Endodermal cell (in vitro differentiated cells): Measurements from ENCODE around the gene HNRNPD. TPM values are rescaled to one million over a fixed set of nuclear protein-coding genes. Genes with fewer than 3 reads are reported as not detected.

Experiments
- DNase-seq: peaks from one replicate; pipeline ENCODE4 v3.0.0-alpha.2; 2017
- H3K27ac ChIP-seq: 2 replicates; pipeline ENCODE4 v1.5.1; 2013; ENCODE audit warnings: mild to moderate bottlenecking, low read depth, low read length, moderate library complexity
- H3K27me3 ChIP-seq: 2 replicates; pipeline ENCODE4 v1.6.1; 2013; ENCODE audit warnings: mild to moderate bottlenecking, low read length, moderate library complexity; ENCODE audit not compliant: insufficient read depth, control insufficient read depth, poor library complexity, severe bottlenecking
- H3K36me3 ChIP-seq: 2 replicates; pipeline ENCODE4 v1.7.0; 2013; ENCODE audit warnings: mild to moderate bottlenecking, low read length, moderate library complexity; ENCODE audit not compliant: control insufficient read depth, insufficient read depth
- H3K4me1 ChIP-seq: one replicate; pipeline ENCODE4 v1.7.0; 2013; ENCODE audit warnings: low read length; ENCODE audit not compliant: control insufficient read depth, insufficient read depth
- H3K4me3 ChIP-seq: 2 replicates; pipeline ENCODE4 v1.5.1; 2013; ENCODE audit warnings: mild to moderate bottlenecking, low read length, moderate library complexity
- H3K9ac ChIP-seq: 2 replicates; pipeline ENCODE4 v1.6.1; 2013; ENCODE audit warnings: mild to moderate bottlenecking, low read length, moderate library complexity; ENCODE audit not compliant: poor library complexity, severe bottlenecking; ENCODE audit errors: extremely low read depth
- H3K9me3 ChIP-seq: 2 replicates; pipeline ENCODE4 v1.6.1; 2013; ENCODE audit warnings: mild to moderate bottlenecking, low read length, moderate library complexity; ENCODE audit not compliant: control insufficient read depth
- H3K27ac Mint-ChIP-seq: 2 replicates; pipeline ENCODE4 v1.8.0; 2020; ENCODE audit warnings: mixed read lengths
- H3K27me3 Mint-ChIP-seq: 2 replicates; pipeline ENCODE4 v1.8.0; 2021; ENCODE audit warnings: mild to moderate bottlenecking, mixed read lengths; ENCODE audit not compliant: insufficient read depth
- H3K36me3 Mint-ChIP-seq: 2 replicates; pipeline ENCODE4 v1.8.0; 2020; ENCODE audit warnings: low read depth, mixed read lengths
- H3K4me1 Mint-ChIP-seq: 2 replicates; pipeline ENCODE4 v1.8.0; 2020; ENCODE audit warnings: mixed read lengths
- H3K4me3 Mint-ChIP-seq: 2 replicates; pipeline ENCODE4 v1.8.0; 2020; ENCODE audit warnings: mild to moderate bottlenecking, moderate library complexity, mixed read lengths
- H3K9me3 Mint-ChIP-seq: 2 replicates; pipeline ENCODE4 v1.8.0; 2020; ENCODE audit warnings: mild to moderate bottlenecking, mixed read lengths
- CTCF ChIP-seq: fragments of 200-600 bp; sonication (generic); conservative IDR thresholded peaks from 2 replicates; pipeline ENCODE4 v1.5.0; 2021; ENCODE audit warnings: antibody characterized with exemption, mild to moderate bottlenecking
- WGBS, 2 experiments: methylation state at CpG; one replicate each; pipeline versions ENCODE4 v1.1.5 to v1.1.7; 2013; ENCODE audit warnings: missing lambda C conversion rate in 2 of 2, mixed read lengths in 1 of 2; ENCODE audit not compliant: insufficient coverage in 1 of 2, insufficient read length in 1 of 2; 5-methylcytosine and 5-hydroxymethylcytosine counted together
- total RNA-seq, 2 donors: library from RNA; stranded (reverse); fragmentation: NEBNext Ultra II Directional in 1 of 2; extraction: Animal tissue kit (Norgen Biotek cat#: 25700) in 1 of 2; gene quantifications; 2 replicates in 1 of 2; 3 replicates in 1 of 2; pipeline ENCODE4 v1.2.1, GENCODE V29; 2021

The HNRNPD gene
- total RNA-seq, 2 donors from 2014 or later: 462 to 562 TPM

GRCh38 chr4:82363896-82364487 is 9.8 kb downstream of the HNRNPD start:
- Mint-ChIP-seq H3K9me3 (no peaks in the 10 kb centered on the region), H3K27me3 (no peaks in the 10 kb centered on the region), H3K4me3 (no peak overlapping the region), H3K27ac (peak overlapping the region; percentile 81), H3K36me3 (peaks cover 42% of the 10 kb centered on the region), H3K4me1 (peaks cover 38% of the 10 kb centered on the region)
- DNase-seq: peak; percentile 53
- no peak overlapping the region for H3K27ac ChIP-seq
- H3K36me3 ChIP-seq: peaks cover 68% of the 10 kb centered on the region
- no peaks in the 10 kb centered on the region for H3K27me3 ChIP-seq
- WGBS, 2 experiments: 90 to 96% methylated on average over 3 to 4 of the region's 4 CpGs
- no peaks in the 10 kb centered on the region for H3K4me1 ChIP-seq
- H3K9me3 ChIP-seq: no peaks in the 10 kb centered on the region
- H3K4me3 ChIP-seq: no peak overlapping the region
- no peak overlapping the region for H3K9ac ChIP-seq
- no peak for TF ChIP-seq CTCF

GRCh38 chr4:82362565-82362964 is 11.2 kb downstream of the HNRNPD start:
- Histone ChIP-seq H3K4me3 (no peak overlapping the region), H3K9me3 (no peaks in the 10 kb centered on the region), H3K36me3 (peaks cover 68% of the 10 kb centered on the region), H3K27ac (no peak overlapping the region), H3K27me3 (no peaks in the 10 kb centered on the region), H3K9ac (no peak overlapping the region), H3K4me1 (no peaks in the 10 kb centered on the region)
- Mint-ChIP-seq H3K4me3 (no peak overlapping the region), H3K4me1 (peaks cover 31% of the 10 kb centered on the region), H3K9me3 (no peaks in the 10 kb centered on the region), H3K27me3 (no peaks in the 10 kb centered on the region), H3K36me3 (peaks cover 46% of the 10 kb centered on the region), H3K27ac (peak overlapping the region; percentile 48)
- DNase-seq: peak; percentile 53
- no peak for TF ChIP-seq CTCF
- WGBS, 2 experiments: 70 to 91% methylated on average over 5 to 9 of the region's 9 CpGs

- peaks cover 74% of the 10 kb centered on the region for H3K36me3 ChIP-seq
- DNase-seq: no peak
- no peak overlapping the region for H3K4me3 ChIP-seq
- H3K9me3 Mint-ChIP-seq: no peaks in the 10 kb centered on the region
- no peak overlapping the region for H3K27ac ChIP-seq
- no peak overlapping the region for H3K9ac ChIP-seq
- H3K27me3 Mint-ChIP-seq: no peaks in the 10 kb centered on the region
- no peak overlapping the region for H3K4me3 Mint-ChIP-seq
- no peaks in the 10 kb centered on the region for H3K9me3 ChIP-seq
- H3K27me3 ChIP-seq: no peaks in the 10 kb centered on the region
- peaks cover 49% of the 10 kb centered on the region for H3K36me3 Mint-ChIP-seq
- WGBS, 2 experiments: 88 to 93% methylated on average over 1 to 4 of the region's 4 CpGs
- peaks cover 22% of the 10 kb centered on the region for H3K4me1 Mint-ChIP-seq
- TF ChIP-seq CTCF: peak; percentile 82
- H3K27ac Mint-ChIP-seq: no peak overlapping the region
- H3K4me1 ChIP-seq: no peaks in the 10 kb centered on the region
Measured at GRCh38 chr4:82360298-82361177, 13.3 kb downstream of the HNRNPD start.
